ENCODE results near the gene TEX22. TPM values are rescaled to one million over a fixed set of nuclear protein-coding genes. Genes with fewer than 3 reads are reported as not detected.

The TEX22 gene
- polyA plus RNA-seq, 3 donors = 0.93 to 1.3 (median 1.0) TPM

DNA sequence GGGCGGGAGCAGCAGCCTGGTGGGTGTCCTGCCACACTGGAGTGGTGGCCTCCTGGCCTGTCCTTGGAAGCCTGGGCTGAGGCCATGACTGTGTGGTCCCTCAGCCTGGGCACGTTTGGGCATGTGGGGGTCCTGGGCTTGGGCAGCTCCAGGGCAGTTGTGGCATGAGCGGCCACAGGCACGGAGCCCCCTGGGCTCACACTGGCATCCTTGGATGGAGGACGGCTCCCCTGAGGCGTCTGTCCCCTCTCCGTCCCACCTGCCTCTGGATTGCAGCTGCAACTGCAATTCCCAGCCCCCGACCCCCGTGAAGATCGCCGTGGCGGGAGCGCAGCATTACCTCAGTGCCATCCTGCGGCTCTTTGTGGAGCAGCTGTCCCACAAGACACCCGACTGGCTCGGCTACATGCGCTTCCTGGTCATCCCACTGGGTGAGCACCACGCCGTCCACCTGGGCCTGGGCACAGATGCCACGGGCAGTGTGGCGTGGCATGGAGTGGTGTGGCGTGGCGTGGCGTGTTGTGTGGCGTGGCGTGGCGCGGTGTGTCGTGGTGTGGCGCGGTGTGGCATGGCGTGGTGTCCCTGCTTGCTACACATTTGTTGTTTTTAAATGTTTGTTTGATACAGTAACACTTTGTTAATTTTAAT is 15.1 kb upstream of the TEX22 start:
- DNase-seq (ENCODE audit: low read depth in 3 of 3, low spot score in 2 of 3) = no peak

DNA sequence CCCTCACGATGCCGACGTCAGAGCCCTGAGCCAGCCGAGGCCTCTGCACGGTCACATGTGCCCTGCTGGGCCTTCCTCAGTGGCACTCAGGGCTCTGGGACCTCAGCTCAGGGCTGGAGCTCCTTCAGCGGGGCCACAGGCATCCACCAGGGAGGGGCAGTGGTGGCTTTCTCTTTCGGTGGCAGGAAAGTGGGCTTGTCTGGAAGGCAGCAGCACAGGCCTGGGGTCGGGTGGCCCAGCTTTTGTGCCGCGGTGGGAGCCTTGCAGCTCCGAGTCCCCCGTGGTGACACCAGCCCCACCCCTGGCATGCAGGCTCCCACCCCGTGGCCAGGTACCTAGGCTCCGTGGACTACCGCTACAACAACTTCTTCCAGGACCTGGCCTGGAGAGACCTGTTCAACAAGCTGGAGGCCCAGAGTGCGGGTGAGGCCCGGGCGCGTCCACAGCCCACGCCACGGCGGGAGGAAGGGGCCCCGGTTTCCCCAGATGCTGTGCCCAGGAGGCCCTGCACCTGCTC is 14.2 kb upstream of the TEX22 start:
- DNase-seq (ENCODE audit: low read depth in 3 of 3, low spot score in 2 of 3) = no peak

- no peak for DNase-seq (ENCODE audit: low read depth in 3 of 3, low spot score in 2 of 3)
These were observed 13.6 kb upstream of the TEX22 start for GRCh38 chr14:105384605-105385321.

GRCh38 chr14:105385322-105385637 is 13.1 kb upstream of the TEX22 start:
- DNase-seq (ENCODE audit: low read depth in 3 of 3, low spot score in 2 of 3) = no peak

- no peak for DNase-seq (ENCODE audit: low read depth in 3 of 3, low spot score in 2 of 3)
These were observed 12.5 kb upstream of the TEX22 start for GRCh38 chr14:105385698-105386365.

GRCh38 chr14:105386581-105387529 is 11.5 kb upstream of the TEX22 start:
- no peak for DNase-seq (ENCODE audit: low read depth in 3 of 3, low spot score in 2 of 3)

DNA sequence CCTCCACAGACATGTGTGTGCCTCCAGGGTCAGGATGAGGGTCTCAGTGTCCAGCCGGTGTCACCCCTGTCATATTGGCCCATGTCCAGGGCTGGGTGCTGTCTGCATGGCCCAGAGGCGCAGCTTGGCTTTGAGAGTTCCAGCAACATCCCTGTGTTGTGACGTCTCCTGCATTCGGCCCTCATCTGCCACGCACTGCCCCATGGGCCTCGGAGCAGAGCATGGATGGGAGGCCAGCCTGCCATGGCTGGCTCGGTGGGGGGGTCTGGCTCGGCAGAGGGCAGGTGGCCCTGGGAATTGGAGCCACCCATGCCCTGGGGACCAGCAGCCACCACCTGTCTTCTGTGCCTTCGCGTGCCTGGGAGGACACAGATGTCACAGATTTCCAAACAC is 10.8 kb upstream of the TEX22 start:
- no peak for DNase-seq (ENCODE audit: low read depth in 3 of 3, low spot score in 2 of 3)

- no peak for DNase-seq (ENCODE audit: low read depth in 3 of 3, low spot score in 2 of 3)
These were observed 10.0 kb upstream of the TEX22 start for GRCh38 chr14:105388110-105388951.

DNA sequence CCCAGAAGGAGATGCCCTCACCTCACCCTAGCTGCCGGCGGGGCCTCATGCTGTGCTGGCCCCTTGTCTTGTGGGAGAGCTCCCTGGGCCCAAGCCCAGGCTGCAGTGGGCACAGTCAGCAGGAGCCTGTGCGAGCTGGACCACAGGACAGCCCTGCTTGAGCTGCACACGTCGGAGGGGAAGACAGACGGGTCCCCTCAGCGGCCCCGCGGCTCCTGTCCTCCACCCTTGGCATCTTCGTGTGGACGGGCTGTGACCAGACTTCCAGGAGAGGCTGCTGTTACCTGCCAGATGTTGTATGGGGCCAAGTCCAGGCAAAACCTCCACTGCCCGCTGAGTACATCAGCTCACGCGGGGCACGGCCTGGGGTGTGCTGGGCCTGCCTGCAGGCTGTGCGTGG is 9.4 kb upstream of the TEX22 start:
- no peak for DNase-seq (ENCODE audit: low read depth in 3 of 3, low spot score in 2 of 3)

DNA sequence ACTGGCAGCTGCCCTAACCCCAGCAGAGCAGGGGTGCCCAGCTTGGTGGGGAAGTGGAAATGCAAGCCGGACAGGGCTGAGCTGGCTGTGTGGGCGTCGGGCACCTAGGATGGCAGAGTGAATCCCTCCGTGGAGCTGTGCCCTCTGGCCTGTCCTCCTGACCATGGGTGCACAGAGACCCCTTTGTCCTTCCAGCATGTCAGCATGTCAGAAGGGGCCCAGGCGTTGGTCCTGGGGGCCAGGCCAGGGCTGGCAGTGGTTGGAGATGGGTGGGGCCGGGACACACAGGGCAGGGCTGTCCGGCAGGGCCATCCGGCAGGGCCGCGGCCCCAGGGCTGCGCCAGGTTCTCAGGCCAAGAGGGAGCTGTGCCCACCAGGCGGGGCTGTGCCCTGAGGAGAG is 8.8 kb upstream of the TEX22 start:
- no peak for DNase-seq (ENCODE audit: low read depth in 3 of 3, low spot score in 2 of 3)

DNA sequence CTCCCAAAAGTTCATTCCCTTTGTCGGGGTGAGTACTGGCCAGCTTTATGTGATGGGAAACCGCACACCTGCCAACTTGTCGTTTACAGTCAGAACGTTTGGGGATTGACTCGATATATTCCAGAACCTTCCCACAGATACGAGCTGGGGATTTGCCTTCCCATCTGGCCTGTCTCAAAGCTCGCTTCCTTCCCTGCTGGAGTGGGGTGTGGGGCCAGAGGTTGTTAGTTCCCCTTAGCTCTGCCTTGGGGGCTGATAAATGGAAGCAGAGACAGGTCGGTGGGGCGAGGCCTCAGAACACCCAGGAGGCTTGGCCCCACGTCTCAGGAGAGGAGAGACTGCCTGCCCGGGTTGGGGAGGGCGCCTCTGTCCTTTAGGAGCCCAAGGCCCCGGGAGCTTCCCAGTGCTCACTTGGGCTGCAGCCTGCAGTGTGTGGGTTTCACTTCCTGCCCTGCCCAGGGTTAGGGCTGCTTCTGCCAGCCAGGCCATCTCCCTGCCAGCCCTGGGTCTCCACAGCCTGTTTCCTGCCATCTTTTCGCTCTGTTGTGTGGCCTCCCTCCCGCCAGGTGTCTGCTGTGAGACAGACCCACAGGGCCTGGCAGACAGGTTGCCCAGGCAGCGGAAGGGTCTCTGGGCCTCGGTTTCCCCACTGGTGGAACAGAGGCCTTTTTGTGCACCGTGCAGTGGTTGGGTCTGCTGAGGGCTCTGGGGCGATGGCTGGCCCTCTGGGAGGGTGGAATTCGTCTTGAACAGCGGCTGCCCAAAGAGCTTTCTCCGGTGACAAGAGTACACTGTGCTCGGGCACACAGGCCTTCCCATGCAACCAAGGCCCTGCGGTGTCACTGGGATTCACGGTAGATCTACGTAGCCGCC is 8.1 kb upstream of the TEX22 start:
- no peak for DNase-seq (ENCODE audit: low read depth in 3 of 3, low spot score in 2 of 3)

GRCh38 chr14:105390849-105391500 is 7.4 kb upstream of the TEX22 start:
- DNase-seq (ENCODE audit: low read depth in 3 of 3, low spot score in 2 of 3) = no peak

DNA sequence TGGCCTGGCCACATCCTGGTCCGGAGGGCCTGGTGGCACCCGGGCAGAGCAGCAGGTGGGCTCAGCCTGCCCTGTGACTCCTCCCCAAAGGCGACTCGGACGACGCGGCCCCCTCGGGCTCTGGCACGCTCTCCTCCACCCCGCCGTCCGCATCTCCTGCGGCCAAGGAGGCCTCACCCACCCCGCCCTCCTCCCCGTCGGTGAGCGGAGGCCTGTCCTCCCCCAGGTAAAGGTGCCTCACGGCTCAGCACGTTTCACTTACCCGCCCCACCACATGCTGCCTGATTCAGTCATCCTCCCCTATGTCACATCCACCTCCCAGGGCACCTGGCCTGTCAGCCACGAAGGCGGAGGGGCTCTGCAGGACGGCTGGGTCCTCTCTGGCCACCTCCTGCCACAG is 6.8 kb upstream of the TEX22 start:
- no peak for DNase-seq (ENCODE audit: low read depth in 3 of 3, low spot score in 2 of 3)

GRCh38 chr14:105392131-105393090 is 5.9 kb upstream of the TEX22 start:
- no peak for DNase-seq (ENCODE audit: low read depth in 3 of 3, low spot score in 2 of 3)

- DNase-seq (ENCODE audit: low read depth in 3 of 3, low spot score in 2 of 3) = no peak
These were observed 5.2 kb upstream of the TEX22 start for GRCh38 chr14:105393151-105393550.

- DNase-seq (ENCODE audit: low read depth in 3 of 3, low spot score in 2 of 3) = no peak
These were observed 3.4 kb upstream of the TEX22 start for GRCh38 chr14:105394714-105395537.

- DNase-seq (ENCODE audit: low read depth in 3 of 3, low spot score in 2 of 3) = no peak
These were observed 2.8 kb upstream of the TEX22 start for GRCh38 chr14:105395538-105395854.
